Measurements from ENCODE around the gene COQ2.

- TF ChIP-seq EZH2 (IDR thresholded peaks at IDR 0.05; ENCODE audit: insufficient read depth, poor library complexity, severe bottlenecking) (no peak), EZH2phosphoT487 (IDR thresholded peaks at IDR 0.05; ENCODE audit: insufficient read depth, low read depth) (no peak)
Observed at GRCh38 chr4:83297548-83298260, 13.1 kb upstream of the COQ2 start.
